Measurements from ENCODE around the gene ADGRL1.
"Not testable (repeated sequence)": the region's sequence is repeated elsewhere in the genome, so short reads cannot be mapped to it uniquely, and the experiment has no call there.

ADGRL1 gene

DNA sequence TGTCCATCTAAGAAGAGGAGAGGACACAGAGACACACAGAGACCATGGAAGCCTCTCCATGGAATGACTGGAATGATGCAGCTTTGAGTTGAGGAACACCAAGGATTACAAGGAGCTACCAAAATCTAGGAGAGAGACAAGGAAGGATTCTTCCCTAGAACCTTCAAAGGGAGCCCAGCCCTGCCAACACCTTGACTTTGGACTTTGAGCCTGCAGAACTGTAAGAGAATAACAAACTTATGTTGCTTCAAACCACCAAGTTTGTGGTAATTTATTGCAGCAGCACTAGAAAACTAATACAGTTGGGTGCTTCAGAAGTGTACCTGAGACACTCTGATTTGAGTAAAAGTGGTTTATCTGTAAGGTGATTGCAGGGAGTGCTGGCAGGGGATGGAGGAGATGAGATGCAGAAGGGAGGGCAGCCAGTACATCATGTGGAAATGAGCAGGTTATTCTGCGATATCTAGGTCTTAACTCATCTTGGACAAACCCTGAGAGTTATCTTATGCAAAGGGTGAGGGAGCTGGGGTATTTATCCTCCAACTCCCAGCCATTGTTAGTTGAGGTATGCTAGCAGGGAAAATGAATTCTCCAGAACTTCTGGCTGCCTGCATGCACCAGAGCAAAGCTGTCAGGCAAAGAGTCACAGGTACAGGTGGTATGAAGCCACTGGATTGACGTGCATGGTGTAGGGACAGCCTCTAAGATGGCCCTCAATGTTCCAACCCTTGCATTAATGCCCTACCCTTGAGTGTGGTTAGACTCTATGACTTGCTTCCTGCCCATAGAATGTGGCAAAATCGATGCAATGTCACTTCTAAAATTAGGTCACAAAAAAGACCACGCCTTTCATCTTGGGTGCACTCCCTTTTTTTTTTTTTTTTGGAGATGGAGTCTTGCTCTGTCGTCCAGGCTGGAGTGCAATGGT is 31.3 kb upstream of the ADGRL1 start:
- TF ChIP-seq ESRRG (CRISPR knock-in tag; IDR thresholded peaks at IDR 0.05), result no peak
- TF ChIP-seq, protein P1, sequence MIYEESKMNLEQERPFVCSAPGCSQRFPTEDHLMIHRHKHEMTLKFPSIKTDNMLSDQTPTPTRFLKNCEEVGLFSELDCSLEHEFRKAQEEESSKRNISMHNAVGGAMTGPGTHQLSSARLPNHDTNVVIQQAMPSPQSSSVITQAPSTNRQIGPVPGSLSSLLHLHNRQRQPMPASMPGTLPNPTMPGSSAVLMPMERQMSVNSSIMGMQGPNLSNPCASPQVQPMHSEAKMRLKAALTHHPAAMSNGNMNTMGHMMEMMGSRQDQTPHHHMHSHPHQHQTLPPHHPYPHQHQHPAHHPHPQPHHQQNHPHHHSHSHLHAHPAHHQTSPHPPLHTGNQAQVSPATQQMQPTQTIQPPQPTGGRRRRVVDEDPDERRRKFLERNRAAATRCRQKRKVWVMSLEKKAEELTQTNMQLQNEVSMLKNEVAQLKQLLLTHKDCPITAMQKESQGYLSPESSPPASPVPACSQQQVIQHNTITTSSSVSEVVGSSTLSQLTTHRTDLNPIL (CRISPR knock-in tag; IDR thresholded peaks at IDR 0.05; ENCODE audit: low read depth), result no peak
- TF ChIP-seq, protein P2, sequence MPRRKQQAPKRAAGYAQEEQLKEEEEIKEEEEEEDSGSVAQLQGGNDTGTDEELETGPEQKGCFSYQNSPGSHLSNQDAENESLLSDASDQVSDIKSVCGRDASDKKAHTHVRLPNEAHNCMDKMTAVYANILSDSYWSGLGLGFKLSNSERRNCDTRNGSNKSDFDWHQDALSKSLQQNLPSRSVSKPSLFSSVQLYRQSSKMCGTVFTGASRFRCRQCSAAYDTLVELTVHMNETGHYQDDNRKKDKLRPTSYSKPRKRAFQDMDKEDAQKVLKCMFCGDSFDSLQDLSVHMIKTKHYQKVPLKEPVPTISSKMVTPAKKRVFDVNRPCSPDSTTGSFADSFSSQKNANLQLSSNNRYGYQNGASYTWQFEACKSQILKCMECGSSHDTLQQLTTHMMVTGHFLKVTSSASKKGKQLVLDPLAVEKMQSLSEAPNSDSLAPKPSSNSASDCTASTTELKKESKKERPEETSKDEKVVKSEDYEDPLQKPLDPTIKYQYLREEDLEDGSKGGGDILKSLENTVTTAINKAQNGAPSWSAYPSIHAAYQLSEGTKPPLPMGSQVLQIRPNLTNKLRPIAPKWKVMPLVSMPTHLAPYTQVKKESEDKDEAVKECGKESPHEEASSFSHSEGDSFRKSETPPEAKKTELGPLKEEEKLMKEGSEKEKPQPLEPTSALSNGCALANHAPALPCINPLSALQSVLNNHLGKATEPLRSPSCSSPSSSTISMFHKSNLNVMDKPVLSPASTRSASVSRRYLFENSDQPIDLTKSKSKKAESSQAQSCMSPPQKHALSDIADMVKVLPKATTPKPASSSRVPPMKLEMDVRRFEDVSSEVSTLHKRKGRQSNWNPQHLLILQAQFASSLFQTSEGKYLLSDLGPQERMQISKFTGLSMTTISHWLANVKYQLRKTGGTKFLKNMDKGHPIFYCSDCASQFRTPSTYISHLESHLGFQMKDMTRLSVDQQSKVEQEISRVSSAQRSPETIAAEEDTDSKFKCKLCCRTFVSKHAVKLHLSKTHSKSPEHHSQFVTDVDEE (CRISPR knock-in tag; IDR thresholded peaks at IDR 0.05), result no peak
- no peak for ATAC-seq

- not testable (repeated sequence) for ATAC-seq
Observed at GRCh38 chr19:14232945-14233344, 27.0 kb upstream of the ADGRL1 start.

DNA sequence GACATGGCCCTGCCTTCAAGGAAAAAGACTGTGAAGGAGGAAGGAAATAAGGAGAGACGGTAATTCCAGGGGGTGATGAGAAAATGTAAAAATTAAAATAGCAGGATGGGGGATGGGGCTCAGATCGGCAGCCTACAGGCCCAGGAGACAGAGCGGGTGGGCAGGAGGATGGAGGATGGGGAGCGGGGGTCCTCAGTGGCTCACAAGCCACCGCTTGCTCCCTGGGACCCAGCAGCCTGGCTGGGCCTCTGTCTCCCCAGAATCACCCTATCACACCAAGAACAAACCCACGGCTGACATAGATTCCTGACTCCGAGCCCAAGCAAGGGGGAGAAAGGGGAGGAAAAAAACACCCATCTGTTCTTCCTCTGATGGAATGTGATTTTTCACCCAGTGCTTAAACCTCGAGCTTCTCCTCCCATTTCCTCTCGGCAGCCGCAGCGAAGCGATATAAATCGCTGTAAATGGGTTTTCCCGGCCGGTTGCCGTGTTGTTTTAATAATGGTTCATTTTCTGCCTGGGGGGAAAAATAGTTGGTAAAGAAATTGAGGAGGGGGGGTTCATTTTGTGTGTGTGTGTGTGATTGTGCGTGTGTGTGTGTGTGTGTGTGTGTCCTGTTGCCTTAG is 22.6 kb upstream of the ADGRL1 start:
- peak; percentile 53 for ATAC-seq

- not testable (repeated sequence) for ATAC-seq
Observed at GRCh38 chr19:14226498-14226897, 20.5 kb upstream of the ADGRL1 start.

DNA sequence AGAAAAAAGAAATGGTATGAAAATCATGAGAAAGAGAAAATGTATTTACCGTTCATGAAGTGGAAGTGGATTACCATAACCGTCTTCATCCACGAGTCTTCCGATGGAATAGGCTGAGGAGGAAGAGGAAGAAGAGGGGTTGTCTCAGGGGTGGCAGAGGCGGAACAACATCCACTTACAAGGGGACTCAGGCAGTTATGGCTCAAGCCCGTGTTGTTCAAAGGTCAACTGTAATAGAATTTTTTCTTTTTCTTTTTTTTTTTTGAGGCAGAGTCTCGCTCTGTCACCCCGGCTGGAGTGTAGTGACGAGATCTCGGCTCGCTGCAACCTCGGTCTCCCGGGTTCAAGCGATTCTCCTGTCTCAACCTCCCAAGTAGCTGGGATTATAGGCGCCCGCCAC is 16.9 kb upstream of the ADGRL1 start:
- no peak for TF ChIP-seq BACH2 (CRISPR knock-in tag; IDR thresholded peaks at IDR 0.05; ENCODE audit: borderline replicate concordance)
- no peak for TF ChIP-seq ZFP30 (CRISPR knock-in tag; IDR thresholded peaks at IDR 0.05)
- no peak for TF ChIP-seq PPARA (CRISPR knock-in tag; IDR thresholded peaks at IDR 0.05; ENCODE audit: borderline replicate concordance)
- no peak for TF ChIP-seq TCF4 (CRISPR knock-in tag; IDR thresholded peaks at IDR 0.05; ENCODE audit: borderline replicate concordance)
- no peak for TF ChIP-seq TOX (CRISPR knock-in tag; IDR thresholded peaks at IDR 0.05; ENCODE audit: borderline replicate concordance)
- no peak for TF ChIP-seq ZFP3 (CRISPR knock-in tag; IDR thresholded peaks at IDR 0.05)
- no peak for TF ChIP-seq SNAI2 (CRISPR knock-in tag; IDR thresholded peaks at IDR 0.05)
- ATAC-seq, result no peak

GRCh38 chr19:14221345-14221744 is 15.4 kb upstream of the ADGRL1 start:
- not testable (repeated sequence) for ATAC-seq

GRCh38 chr19:14218620-14219330 is 12.8 kb upstream of the ADGRL1 start:
- TF ChIP-seq ZNF8 (CRISPR knock-in tag; IDR thresholded peaks at IDR 0.05) (no peak), ISL1 (CRISPR knock-in tag; IDR thresholded peaks at IDR 0.05) (no peak), PATZ1 (CRISPR knock-in tag; IDR thresholded peaks at IDR 0.05; ENCODE audit: borderline replicate concordance) (no peak), ZFP30 (CRISPR knock-in tag; IDR thresholded peaks at IDR 0.05) (no peak), ESRRG (CRISPR knock-in tag; IDR thresholded peaks at IDR 0.05) (no peak), GLIS3 (CRISPR knock-in tag; IDR thresholded peaks at IDR 0.05) (no peak), ZC3H10 (CRISPR knock-in tag; IDR thresholded peaks at IDR 0.05) (no peak), TCF4 (CRISPR knock-in tag; IDR thresholded peaks at IDR 0.05; ENCODE audit: borderline replicate concordance) (no peak), SNAI2 (CRISPR knock-in tag; IDR thresholded peaks at IDR 0.05) (no peak), RARB (CRISPR knock-in tag; IDR thresholded peaks at IDR 0.05) (no peak), CSDC2 (CRISPR knock-in tag; IDR thresholded peaks at IDR 0.05) (no peak), ZNF565 (CRISPR knock-in tag; conservative IDR thresholded peaks at IDR 0.05; ENCODE audit: low read depth) (no peak), TOX (CRISPR knock-in tag; IDR thresholded peaks at IDR 0.05; ENCODE audit: borderline replicate concordance) (no peak), BACH2 (CRISPR knock-in tag; IDR thresholded peaks at IDR 0.05; ENCODE audit: borderline replicate concordance) (no peak)
- TF ChIP-seq, protein P1 (CRISPR knock-in tag; IDR thresholded peaks at IDR 0.05; ENCODE audit: low read depth), result no peak
- TF ChIP-seq, protein P2 (CRISPR knock-in tag; IDR thresholded peaks at IDR 0.05), result no peak
- no peak for ATAC-seq
